Measurements from ENCODE around the gene POLR2L. TPM values are rescaled to one million over a fixed set of nuclear protein-coding genes. Genes with fewer than 3 reads are reported as not detected.

The POLR2L gene
- total RNA-seq, 1 experiment from 2014 or later: 99.7 TPM

GRCh38 chr11:823441-824291, 18.7 kb downstream of the POLR2L start:
- Histone ChIP-seq H2AFZ (no peak overlapping the region), H3F3A (ENCODE audit: insufficient read depth, low read depth) (peaks cover 19% of the 10 kb centered on the region; the same call in 1 of the 2 replicates), H3K36me3 (ENCODE audit: low read depth) (no peaks in the 10 kb centered on the region), H3K27me3 (ENCODE audit: insufficient read depth, low read depth) (no peaks in the 10 kb centered on the region), H3K9me3 (ENCODE audit: insufficient read depth, low read depth) (no peaks in the 10 kb centered on the region), H3K79me2 (ENCODE audit: low read depth) (peaks cover 19% of the 10 kb centered on the region), H3K4me2 (no peak overlapping the region), H4K20me1 (ENCODE audit: insufficient read depth) (peaks cover 26% of the 10 kb centered on the region), H3K27ac (no peak overlapping the region), H3K4me3 (no peak overlapping the region), H3K4me1 (replicated peaks; ENCODE audit: insufficient read depth) (peaks cover 33% of the 10 kb centered on the region), H3K9me2 (ENCODE audit: insufficient read depth) (no peaks in the 10 kb centered on the region)
- intact Hi-C loops (cut with micrococcal nuclease; ENCODE audit: unreplicated experiment): no loop called here
- TF ChIP-seq EZH2 (IDR thresholded peaks at IDR 0.05; ENCODE audit: low read depth): no peak
- TF ChIP-seq CTCF (conservative IDR thresholded peaks at IDR 0.05): no peak
- POLR2A ChIA-PET (ENCODE audit: unreplicated experiment): no interaction called here
- DNase-seq: peak in 1 of 2 experiments; percentile 2
- CTCF ChIA-PET: no interaction called here
- no TSS peak for BruUV-seq (replicated peaks)

GRCh38 chr11:821512-822371, 20.6 kb downstream of the POLR2L start:
- peak overlapping the region; percentile 90 for H3K4me2 ChIP-seq

More at GRCh38 chr11:821512-822371, 20.6 kb downstream of the POLR2L start:
- Histone ChIP-seq H3K4me3 (peak overlapping the region; percentile 84; the same call in 1 of the 2 replicates), H3K27ac (no peak overlapping the region), H3K9me3 (ENCODE audit: insufficient read depth, low read depth) (no peaks in the 10 kb centered on the region), H3K4me1 (replicated peaks; ENCODE audit: insufficient read depth) (peaks cover 31% of the 10 kb centered on the region), H4K20me1 (ENCODE audit: insufficient read depth) (peaks cover 26% of the 10 kb centered on the region), H3K9me2 (ENCODE audit: insufficient read depth) (no peaks in the 10 kb centered on the region), H3K79me2 (ENCODE audit: low read depth) (peaks cover 19% of the 10 kb centered on the region), H3F3A (ENCODE audit: insufficient read depth, low read depth) (peaks cover 30% of the 10 kb centered on the region; the same call in 1 of the 2 replicates), H3K27me3 (ENCODE audit: insufficient read depth, low read depth) (no peaks in the 10 kb centered on the region), H3K36me3 (ENCODE audit: low read depth) (no peaks in the 10 kb centered on the region), H2AFZ (no peak overlapping the region)
- DNase-seq: peak in 1 of 2 experiments; percentile 30
- intact Hi-C loops (cut with micrococcal nuclease; ENCODE audit: unreplicated experiment): no loop called here
- BruUV-seq (replicated peaks): no TSS peak
- CTCF ChIA-PET: no interaction called here
- POLR2A ChIA-PET (ENCODE audit: unreplicated experiment): interaction anchor here (0.7 kb wide), 1 partner anchor 13 kb away, joined by 13 read pairs; no protein-coding TSS in a partner anchor
- TF ChIP-seq EZH2 (IDR thresholded peaks at IDR 0.05; ENCODE audit: low read depth) (no peak), CTCF (conservative IDR thresholded peaks at IDR 0.05) (no peak)

Data from PC-9 (cell line).